Mucosa of descending colon (tissue), 3 donors: Measurements from ENCODE around the gene PRELID3B. TPM values are rescaled to one million over a fixed set of nuclear protein-coding genes. Genes with fewer than 3 reads are reported as not detected.

Experiments
- ATAC-seq: fragments of 200-7000 bp; cut with Tn5 transposase; one replicate; pipeline ENCODE4 v1.9.1; 2020; ENCODE audit warnings: mild to moderate bottlenecking, moderate library complexity
- DNase-seq, 3 donors: peaks; one replicate each; pipeline ENCODE4 v3.0.0-alpha.2; 2020
- H3K36me3 ChIP-seq: fragments of 200-600 bp; one replicate; pipeline ENCODE4 v1.8.0; 2021; ENCODE audit warnings: low read depth, mild to moderate bottlenecking
- H3K4me1 ChIP-seq: fragments of 200-600 bp; one replicate; pipeline ENCODE4 v1.8.0; 2021; ENCODE audit warnings: low read depth, mild to moderate bottlenecking
- H3K4me3 ChIP-seq: fragments of 200-600 bp; one replicate; pipeline ENCODE4 v1.8.0; 2021; ENCODE audit warnings: mild to moderate bottlenecking
- H3K9me3 ChIP-seq: fragments of 200-600 bp; one replicate; pipeline ENCODE4 v1.8.0; 2021; ENCODE audit warnings: mild to moderate bottlenecking
- intact Hi-C, 2 donors: fragments of 100-400 bp; cut with DNase I in 1 of 2; cut with micrococcal nuclease in 1 of 2; formaldehyde crosslinking; loops; one replicate each; pipeline versions ENCODE4 v1.11.0 to v1.11.1; 2022; cut with DNase I, micrococcal nuclease
- total RNA-seq, 3 donors: library from RNA; stranded (reverse); fragmentation: NEBNext Ultra II Directional in 2 of 3; extraction: Animal tissue kit (Norgen Biotek cat#: 25700) in 2 of 3; gene quantifications; one replicate each; pipeline versions ENCODE4 v1.2.1 to v1.2.4, GENCODE V29; 2021 to 2023
- TF ChIP-seq, protein P1 (sequence below): fragments of 200-600 bp; IDR thresholded peaks from one replicate; pipeline ENCODE4 v1.8.0; 2022; ENCODE audit warnings: antibody characterized with exemption, mild to moderate bottlenecking
- donor health status: DM: no; HTN: no; CAD: no; lungs with moderate emphysema.
- donor health status: DM: no; HTN: no; CAD: no.
- donor health status: DM: no; HTN: yes; CAD: no.

PRELID3B gene
- total RNA-seq, 3 donors from 2014 or later: 82.3 to 142 (median 121) TPM

GRCh38 chr20:59001449-59002171 lies 41.0 kb downstream of the PRELID3B start:
- Histone ChIP-seq H3K9me3 (no peaks in the 10 kb centered on the region), H3K36me3 (peaks cover 7% of the 10 kb centered on the region), H3K4me1 (peaks cover 32% of the 10 kb centered on the region), H3K4me3 (no peak overlapping the region)
- no peak for ATAC-seq
- TF ChIP-seq, protein P1, sequence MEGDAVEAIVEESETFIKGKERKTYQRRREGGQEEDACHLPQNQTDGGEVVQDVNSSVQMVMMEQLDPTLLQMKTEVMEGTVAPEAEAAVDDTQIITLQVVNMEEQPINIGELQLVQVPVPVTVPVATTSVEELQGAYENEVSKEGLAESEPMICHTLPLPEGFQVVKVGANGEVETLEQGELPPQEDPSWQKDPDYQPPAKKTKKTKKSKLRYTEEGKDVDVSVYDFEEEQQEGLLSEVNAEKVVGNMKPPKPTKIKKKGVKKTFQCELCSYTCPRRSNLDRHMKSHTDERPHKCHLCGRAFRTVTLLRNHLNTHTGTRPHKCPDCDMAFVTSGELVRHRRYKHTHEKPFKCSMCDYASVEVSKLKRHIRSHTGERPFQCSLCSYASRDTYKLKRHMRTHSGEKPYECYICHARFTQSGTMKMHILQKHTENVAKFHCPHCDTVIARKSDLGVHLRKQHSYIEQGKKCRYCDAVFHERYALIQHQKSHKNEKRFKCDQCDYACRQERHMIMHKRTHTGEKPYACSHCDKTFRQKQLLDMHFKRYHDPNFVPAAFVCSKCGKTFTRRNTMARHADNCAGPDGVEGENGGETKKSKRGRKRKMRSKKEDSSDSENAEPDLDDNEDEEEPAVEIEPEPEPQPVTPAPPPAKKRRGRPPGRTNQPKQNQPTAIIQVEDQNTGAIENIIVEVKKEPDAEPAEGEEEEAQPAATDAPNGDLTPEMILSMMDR: no peak
- DNase-seq: no peak
- intact Hi-C loops: no loop called here

DNA sequence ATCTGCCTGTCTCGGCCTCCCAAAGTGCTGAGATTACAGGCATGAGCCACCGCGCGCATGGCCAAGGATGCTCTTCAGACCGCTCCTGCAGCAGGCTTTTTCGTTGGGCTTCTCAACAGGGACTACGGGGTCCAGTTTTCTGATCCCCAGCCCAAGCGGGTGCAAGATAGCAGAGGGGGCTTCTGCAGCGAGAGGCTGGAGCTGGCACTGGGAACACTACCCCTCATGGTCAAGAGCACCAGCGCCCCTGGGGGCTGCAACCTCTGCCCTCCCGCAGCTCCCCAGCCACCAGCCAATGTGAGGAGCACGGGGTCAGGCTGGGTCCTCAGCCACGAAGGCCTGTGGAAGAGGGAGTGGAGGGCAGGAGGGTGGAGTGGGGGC lies 41.5 kb downstream of the PRELID3B start:
- ATAC-seq (no peak), DNase-seq (no peak)
- Histone ChIP-seq H3K4me3 (no peak overlapping the region), H3K4me1 (peaks cover 30% of the 10 kb centered on the region), H3K36me3 (peaks cover 10% of the 10 kb centered on the region), H3K9me3 (no peaks in the 10 kb centered on the region)
- intact Hi-C loops: no loop called here
- TF ChIP-seq, protein P1: no peak

GRCh38 chr20:59000326-59000725 lies 42.3 kb downstream of the PRELID3B start:
- Histone ChIP-seq H3K4me1 (peaks cover 22% of the 10 kb centered on the region), H3K36me3 (peaks cover 10% of the 10 kb centered on the region), H3K4me3 (no peak overlapping the region), H3K9me3 (no peaks in the 10 kb centered on the region)
- TF ChIP-seq, protein P1: no peak
- DNase-seq (no peak), ATAC-seq (no peak)
- intact Hi-C loops: no loop called here

- Histone ChIP-seq H3K9me3 (no peaks in the 10 kb centered on the region), H3K36me3 (peaks cover 10% of the 10 kb centered on the region), H3K4me1 (peaks cover 6% of the 10 kb centered on the region), H3K4me3 (no peak overlapping the region)
- TF ChIP-seq, protein P1: no peak
- DNase-seq: no peak
- intact Hi-C loops: no loop called here
- no peak for ATAC-seq
These were observed 43.9 kb downstream of the PRELID3B start for GRCh38 chr20:58998656-58999055.

- TF ChIP-seq, protein P1: no peak
- H3K9me3 ChIP-seq: no peaks in the 10 kb centered on the region
- no peaks in the 10 kb centered on the region for H3K4me1 ChIP-seq
- intact Hi-C loops: no loop called here
- no peak for DNase-seq
- no peak overlapping the region for H3K4me3 ChIP-seq
- H3K36me3 ChIP-seq: peaks cover 10% of the 10 kb centered on the region
- no peak for ATAC-seq
These were observed 45.3 kb downstream of the PRELID3B start for GRCh38 chr20:58997141-58997770.
